WTC11 (cell line): Measurements from ENCODE around the gene CSNK1G1. TPM values are rescaled to one million over a fixed set of nuclear protein-coding genes. Genes with fewer than 3 reads are reported as not detected.

Source experiments
- ATAC-seq: fragments of 200-7000 bp; cut with Tn5 transposase; 2 replicates; pipeline ENCODE4 v1.10.0; 2021; ENCODE audit warnings: mild to moderate bottlenecking, moderate library complexity
- CTCF ChIA-PET: fragments of 300-600 bp; sonication (Branson Sonifier 250); formaldehyde crosslinking; loops from one replicate; lab custom pipeline; 2021; ENCODE audit warnings: antibody characterized with exemption; lab: Charles Lee
- POLR2A ChIA-PET: fragments of 350-600 bp; sonication (Branson Sonifier 250); formaldehyde crosslinking; loops from one replicate; lab custom pipeline; 2021; ENCODE audit warnings: antibody characterized with exemption; lab: Charles Lee
- DNase-seq: peaks from one replicate; pipeline ENCODE4 v3.0.0; 2021; ENCODE audit warnings: low spot score
- H3K27ac Mint-ChIP-seq: 2 replicates; pipeline ENCODE4 v1.8.0; 2021; ENCODE audit warnings: mixed read lengths
- H3K27me3 Mint-ChIP-seq: 2 replicates; pipeline ENCODE4 v1.8.0; 2021; ENCODE audit warnings: low read depth, mild to moderate bottlenecking, moderate library complexity, mixed read lengths
- H3K36me3 Mint-ChIP-seq: 2 replicates; pipeline ENCODE4 v1.8.0; 2021; ENCODE audit warnings: mixed read lengths
- H3K4me1 Mint-ChIP-seq: 2 replicates; pipeline ENCODE4 v1.8.0; 2022; ENCODE audit warnings: mixed read lengths
- H3K4me3 Mint-ChIP-seq: 2 replicates; pipeline ENCODE4 v1.8.0; 2021; ENCODE audit warnings: mild to moderate bottlenecking, moderate library complexity, mixed read lengths
- H3K9me3 Mint-ChIP-seq: 2 replicates; pipeline ENCODE4 v1.8.0; 2021; ENCODE audit warnings: mixed read lengths
- E2F4 ChIP-seq: sonication (generic); formaldehyde crosslinking; IDR thresholded peaks from 2 replicates; pipeline ENCODE4 v1.8.1; 2022; ENCODE audit warnings: low read depth, mild to moderate bottlenecking, moderate library complexity, missing genetic modification reagents, borderline replicate concordance
- IRF1 ChIP-seq: sonication (generic); formaldehyde crosslinking; IDR thresholded peaks from 2 replicates; pipeline ENCODE4 v1.8.0; 2023; ENCODE audit warnings: missing genetic modification reagents
- MYBL2 ChIP-seq: sonication (generic); formaldehyde crosslinking; IDR thresholded peaks from 2 replicates; pipeline ENCODE4 v1.8.1; 2023; ENCODE audit warnings: mild to moderate bottlenecking, moderate library complexity, missing genetic modification reagents
- PRDM15 ChIP-seq: sonication (generic); formaldehyde crosslinking; IDR thresholded peaks from 2 replicates; pipeline ENCODE4 v1.8.0; 2022; ENCODE audit warnings: missing genetic modification reagents
- RELA ChIP-seq: sonication (generic); formaldehyde crosslinking; IDR thresholded peaks from 2 replicates; pipeline ENCODE4 v1.8.1; 2022; ENCODE audit warnings: missing genetic modification reagents, mild to moderate bottlenecking, borderline replicate concordance
- SP1 ChIP-seq: sonication (generic); formaldehyde crosslinking; conservative IDR thresholded peaks from 2 replicates; pipeline ENCODE4 v1.8.1; 2022; ENCODE audit warnings: missing genetic modification reagents
- TEAD1 ChIP-seq: sonication (generic); formaldehyde crosslinking; IDR thresholded peaks from 2 replicates; pipeline ENCODE4 v1.8.0; 2022; ENCODE audit warnings: mild to moderate bottlenecking, missing genetic modification reagents
- USF1 ChIP-seq: sonication (generic); formaldehyde crosslinking; IDR thresholded peaks from 2 replicates; pipeline ENCODE4 v1.8.0; 2022; ENCODE audit warnings: mild to moderate bottlenecking, missing genetic modification reagents
- USF2 ChIP-seq: sonication (generic); formaldehyde crosslinking; IDR thresholded peaks from 2 replicates; pipeline ENCODE4 v1.8.1; 2023; ENCODE audit warnings: mild to moderate bottlenecking, missing genetic modification reagents, moderate library complexity
- ZNF121 ChIP-seq: sonication (generic); formaldehyde crosslinking; IDR thresholded peaks from 2 replicates; pipeline ENCODE4 v1.8.0; 2023; ENCODE audit warnings: missing genetic modification reagents
- ZNF219 ChIP-seq: sonication (generic); formaldehyde crosslinking; IDR thresholded peaks from 2 replicates; pipeline ENCODE4 v1.8.0; 2023; ENCODE audit warnings: missing genetic modification reagents, mild to moderate bottlenecking, borderline replicate concordance
- ZNF396 ChIP-seq: fragments of 250-450 bp; sonication (Bioruptor Pico); IDR thresholded peaks from 2 replicates; pipeline ENCODE4 v1.8.0; 2021; ENCODE audit warnings: mild to moderate bottlenecking, moderate library complexity, borderline replicate concordance
- ZNF425 ChIP-seq: fragments of 250-450 bp; sonication (Bioruptor Pico); conservative IDR thresholded peaks from 2 replicates; pipeline ENCODE4 v1.9.0; 2021; ENCODE audit warnings: mild to moderate bottlenecking
- ZNF512 ChIP-seq: sonication (generic); formaldehyde crosslinking; IDR thresholded peaks from 2 replicates; pipeline ENCODE4 v1.8.1; 2022; ENCODE audit warnings: missing genetic modification reagents, borderline replicate concordance
- ZSCAN18 ChIP-seq: fragments of 250-450 bp; sonication (Bioruptor Pico); IDR thresholded peaks from 2 replicates; pipeline ENCODE4 v2.1.2; 2022; ENCODE audit warnings: mild to moderate bottlenecking, moderate library complexity
- total RNA-seq: library from RNA; stranded (reverse); gene quantifications from 3 replicates; pipeline ENCODE4 v1.2.3, GENCODE V29; 2021

The CSNK1G1 gene
- total RNA-seq, 1 experiment from 2014 or later, result 19.3 TPM

- TF ChIP-seq IRF1 (CRISPR knock-in tag) (no peak), TEAD1 (CRISPR knock-in tag) (no peak), ZNF121 (CRISPR knock-in tag) (no peak), ZSCAN18 (CRISPR knock-in tag) (no peak), RELA (CRISPR knock-in tag) (no peak), SP1 (CRISPR knock-in tag) (no peak)
- no peaks in the 10 kb centered on the region for H3K27me3 Mint-ChIP-seq
- ATAC-seq (no peak), DNase-seq (no peak)
- no peak overlapping the region for H3K4me3 Mint-ChIP-seq
- ChIA-PET CTCF (no interaction called here), POLR2A (no interaction called here)
- no peaks in the 10 kb centered on the region for H3K36me3 Mint-ChIP-seq
- H3K9me3 Mint-ChIP-seq, result no peaks in the 10 kb centered on the region
- H3K27ac Mint-ChIP-seq, result no peak overlapping the region
- H3K4me1 Mint-ChIP-seq, result peaks cover 9% of the 10 kb centered on the region; the same call in 1 of the 2 replicates
Observed at GRCh38 chr15:64288577-64288976, 67.4 kb downstream of the CSNK1G1 start.

- H3K27me3 Mint-ChIP-seq, result no peaks in the 10 kb centered on the region
Observed at GRCh38 chr15:64287953-64288352, 68.0 kb downstream of the CSNK1G1 start.

GRCh38 chr15:64286473-64286872 is 69.5 kb downstream of the CSNK1G1 start:
- Mint-ChIP-seq H3K36me3 (no peaks in the 10 kb centered on the region), H3K4me1 (peaks cover 9% of the 10 kb centered on the region; the same call in 1 of the 2 replicates), H3K27me3 (no peaks in the 10 kb centered on the region), H3K27ac (no peak overlapping the region), H3K9me3 (no peaks in the 10 kb centered on the region), H3K4me3 (no peak overlapping the region)
- no peak for ATAC-seq
- DNase-seq, result no peak
- ChIA-PET CTCF (interaction anchor here (0.5 kb wide), 1 partner anchor 85 kb away, joined by 3 read pairs; no protein-coding TSS in a partner anchor), POLR2A (no interaction called here)
- TF ChIP-seq PRDM15 (CRISPR knock-in tag) (no peak), ZNF219 (CRISPR knock-in tag) (no peak), ZNF512 (no peak), RELA (CRISPR knock-in tag) (no peak), ZNF425 (no peak), E2F4 (CRISPR knock-in tag) (no peak), ZNF396 (CRISPR knock-in tag) (no peak), MYBL2 (CRISPR knock-in tag) (no peak), USF2 (no peak)

More at GRCh38 chr15:64287953-64288352, 68.0 kb downstream of the CSNK1G1 start:
- peaks cover 9% of the 10 kb centered on the region; the same call in 1 of the 2 replicates for H3K4me1 Mint-ChIP-seq
- no peak for TF ChIP-seq USF1
- no peak for ATAC-seq
- no peak for DNase-seq
- no peak overlapping the region for H3K27ac Mint-ChIP-seq
- no peaks in the 10 kb centered on the region for H3K36me3 Mint-ChIP-seq
- CTCF ChIA-PET, result interaction anchor here (1.0 kb wide), 1 partner anchor 135 kb away, joined by 3 read pairs; no protein-coding TSS in a partner anchor
- no peaks in the 10 kb centered on the region for H3K9me3 Mint-ChIP-seq
- POLR2A ChIA-PET, result no interaction called here
- H3K4me3 Mint-ChIP-seq, result no peak overlapping the region
